ENCODE results near the gene PIP5K1C.
"Not testable (repeated sequence)": the region's sequence is repeated elsewhere in the genome, so short reads cannot be mapped to it uniquely, and the experiment has no call there.

Gene PIP5K1C

GRCh38 chr19:3673506-3674439 lies 26.5 kb downstream of the PIP5K1C start:
- DNase-seq (ENCODE audit: low read depth in 2 of 2): no peak

GRCh38 chr19:3672993-3673392 lies 27.3 kb downstream of the PIP5K1C start:
- no peak for DNase-seq (ENCODE audit: low read depth in 2 of 2)

DNA sequence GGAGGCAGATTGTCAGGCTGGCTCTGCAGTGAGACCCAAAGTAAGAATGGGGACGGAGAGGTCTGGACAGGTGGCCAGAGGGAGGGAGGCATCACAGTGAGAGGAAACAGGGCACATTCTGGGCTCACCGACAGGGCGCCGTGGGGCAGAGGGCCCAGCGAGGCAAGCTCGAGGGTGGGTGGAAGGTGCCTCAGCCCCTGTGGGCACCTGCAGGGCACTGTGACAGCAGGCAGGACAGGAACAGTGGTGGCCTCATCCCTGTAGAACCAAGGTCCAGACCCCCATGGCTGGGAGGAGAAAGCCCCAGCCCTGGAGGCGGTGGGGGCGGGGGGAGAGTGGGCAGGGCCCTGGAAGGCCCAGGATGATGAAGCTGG lies 27.7 kb downstream of the PIP5K1C start:
- DNase-seq (ENCODE audit: low read depth in 2 of 2): no peak

- DNase-seq (ENCODE audit: low read depth in 2 of 2): peak; percentile 42 to 65
Observed at GRCh38 chr19:3671680-3672574, 28.3 kb downstream of the PIP5K1C start.

DNA sequence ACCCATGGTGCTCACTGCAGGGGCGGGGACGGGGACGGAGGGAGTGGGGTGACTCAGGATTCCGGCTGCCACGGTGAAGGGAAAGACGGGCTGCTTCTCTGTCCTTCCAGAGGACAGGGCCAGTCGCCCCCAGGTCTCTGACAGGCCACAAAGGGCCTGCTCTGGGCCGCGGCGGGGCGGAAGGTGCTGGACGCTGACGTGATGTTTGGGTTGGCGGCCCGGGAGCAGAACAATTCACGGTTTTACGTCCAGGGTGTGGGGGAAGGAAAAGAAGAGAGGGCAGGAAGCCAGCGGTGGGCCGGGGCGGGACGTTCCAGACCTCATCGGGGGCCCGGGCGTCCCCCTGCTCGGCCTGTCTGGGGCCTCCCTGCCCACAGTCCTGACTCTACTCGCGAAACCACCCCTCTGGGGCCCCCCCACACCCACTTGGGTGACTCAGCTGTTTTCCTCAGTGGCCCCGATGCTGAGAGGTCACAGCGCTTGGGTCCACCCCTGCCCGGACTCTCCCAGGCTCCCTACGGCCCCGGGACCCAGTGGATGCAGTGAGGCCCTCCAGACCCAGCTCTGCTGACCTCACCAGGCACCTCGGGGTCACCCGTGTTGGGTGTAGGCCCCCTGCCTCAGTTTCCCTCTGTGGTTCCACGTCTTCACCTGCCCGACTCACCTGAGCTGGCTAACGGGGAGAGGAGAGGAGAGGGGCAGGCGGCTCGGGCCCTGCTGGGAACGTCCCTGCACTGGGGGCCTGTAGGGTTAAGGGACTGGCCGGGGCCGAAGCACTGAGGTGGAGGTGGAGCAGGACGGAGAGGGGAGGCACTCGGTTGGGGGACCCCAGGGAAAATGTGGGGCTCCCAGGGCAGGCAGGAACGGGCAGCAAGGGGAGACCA lies 29.2 kb downstream of the PIP5K1C start:
- peak; percentile 72 to 85 for DNase-seq (ENCODE audit: low read depth in 2 of 2)

- no peak for DNase-seq (ENCODE audit: low read depth in 2 of 2)
Observed at GRCh38 chr19:3669947-3670795, 30.1 kb downstream of the PIP5K1C start.

DNA sequence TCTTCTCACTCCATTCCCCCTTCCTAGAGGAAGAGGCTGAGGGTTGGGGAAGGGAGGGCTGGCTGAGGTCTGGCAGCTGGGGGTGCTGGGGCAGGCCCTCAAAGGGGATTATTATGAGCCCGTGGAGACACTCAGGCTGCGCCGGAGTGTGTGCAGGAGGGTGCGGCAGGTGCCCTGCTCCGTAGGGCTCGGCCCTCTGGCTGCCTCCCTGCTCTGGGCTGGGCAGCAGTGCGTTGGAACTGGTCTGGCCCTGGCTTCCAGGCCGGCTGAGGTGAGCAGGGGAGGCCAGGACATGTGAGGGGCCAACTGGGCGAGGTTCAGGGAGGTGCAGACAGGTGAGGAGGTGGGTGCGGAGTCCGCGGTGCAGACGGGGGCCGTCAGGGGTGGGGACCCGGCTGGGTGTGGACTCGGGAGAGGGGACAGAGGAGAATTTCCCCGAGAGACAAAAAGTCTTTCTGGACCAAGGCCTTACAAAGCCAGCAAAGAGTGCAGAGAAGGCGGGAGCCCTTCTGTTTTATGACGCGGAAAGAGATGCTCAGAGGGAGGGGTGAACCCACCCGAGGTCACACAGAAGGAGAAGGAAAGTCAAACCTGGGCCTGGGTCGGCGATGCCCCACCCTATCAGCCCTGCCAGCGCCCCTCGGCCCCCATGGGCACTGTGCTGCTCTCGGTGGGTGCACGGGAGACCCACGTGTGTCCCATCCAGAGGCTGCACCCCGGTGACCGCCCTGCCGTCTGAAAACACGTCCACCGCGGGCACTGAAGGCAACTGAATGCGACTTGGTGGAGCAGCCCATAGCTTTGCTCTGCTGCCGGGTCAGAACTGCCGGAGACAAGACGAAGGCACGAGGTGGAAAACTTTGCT lies 31.0 kb downstream of the PIP5K1C start:
- DNase-seq (ENCODE audit: low read depth in 2 of 2): no peak

DNA sequence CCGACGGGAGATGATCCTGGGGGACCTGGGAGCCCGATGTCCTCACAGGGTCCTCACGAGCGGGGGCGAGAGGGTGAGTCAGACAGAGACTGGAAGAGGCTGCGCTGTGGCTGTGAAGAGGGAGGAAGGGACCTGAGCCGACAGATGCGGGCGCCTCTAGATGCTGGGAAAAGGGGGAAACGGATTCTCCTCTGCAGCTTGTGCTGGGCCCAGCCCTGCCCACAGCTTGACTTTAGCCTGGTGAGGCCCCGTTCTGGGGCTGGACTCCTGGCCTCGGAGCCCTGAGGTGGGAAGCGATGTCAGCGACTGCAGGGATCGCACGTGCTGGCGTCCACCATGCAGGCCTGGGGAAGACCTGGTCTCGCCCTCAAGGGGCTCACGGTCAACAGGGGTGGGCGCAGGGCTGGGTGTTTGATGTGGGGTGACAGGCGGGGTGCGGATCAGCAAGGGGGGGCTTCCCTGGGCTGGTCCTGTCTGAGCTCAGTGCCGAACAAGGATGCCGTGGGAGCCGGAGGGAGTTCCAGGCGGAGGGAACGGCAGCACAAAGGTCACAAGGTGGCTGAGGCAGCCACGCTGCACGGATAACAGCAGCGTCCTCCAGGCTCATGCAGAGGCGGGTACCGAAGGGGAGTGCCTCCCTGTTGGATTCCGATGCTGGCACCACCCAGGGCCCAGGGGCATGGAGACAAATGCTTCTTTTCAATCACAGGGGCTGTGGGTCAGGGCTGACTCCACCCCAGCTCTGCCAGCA lies 31.8 kb downstream of the PIP5K1C start:
- DNase-seq (ENCODE audit: low read depth in 2 of 2): no peak

DNA sequence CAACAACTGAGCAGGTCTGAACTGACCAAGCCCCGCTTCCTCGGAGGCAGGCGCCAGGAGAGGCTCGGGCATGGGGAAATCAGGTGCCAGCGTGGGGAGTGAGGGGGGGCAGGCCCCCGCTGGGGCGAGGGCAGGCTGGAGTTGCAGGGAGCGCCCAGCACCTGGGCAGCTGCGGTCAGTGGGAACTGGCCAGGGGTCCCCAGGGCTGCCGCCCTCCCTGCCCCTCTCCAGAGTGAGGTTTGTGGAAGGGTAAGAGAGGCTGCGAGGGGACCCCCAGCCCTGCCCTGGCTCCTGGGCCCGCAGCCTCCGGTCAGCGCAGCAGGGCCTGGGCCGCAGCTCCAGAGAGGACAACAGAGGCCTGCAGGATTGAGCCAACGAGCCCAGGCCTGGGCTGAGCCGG lies 32.5 kb downstream of the PIP5K1C start:
- no peak for DNase-seq (ENCODE audit: low read depth in 2 of 2)

DNA sequence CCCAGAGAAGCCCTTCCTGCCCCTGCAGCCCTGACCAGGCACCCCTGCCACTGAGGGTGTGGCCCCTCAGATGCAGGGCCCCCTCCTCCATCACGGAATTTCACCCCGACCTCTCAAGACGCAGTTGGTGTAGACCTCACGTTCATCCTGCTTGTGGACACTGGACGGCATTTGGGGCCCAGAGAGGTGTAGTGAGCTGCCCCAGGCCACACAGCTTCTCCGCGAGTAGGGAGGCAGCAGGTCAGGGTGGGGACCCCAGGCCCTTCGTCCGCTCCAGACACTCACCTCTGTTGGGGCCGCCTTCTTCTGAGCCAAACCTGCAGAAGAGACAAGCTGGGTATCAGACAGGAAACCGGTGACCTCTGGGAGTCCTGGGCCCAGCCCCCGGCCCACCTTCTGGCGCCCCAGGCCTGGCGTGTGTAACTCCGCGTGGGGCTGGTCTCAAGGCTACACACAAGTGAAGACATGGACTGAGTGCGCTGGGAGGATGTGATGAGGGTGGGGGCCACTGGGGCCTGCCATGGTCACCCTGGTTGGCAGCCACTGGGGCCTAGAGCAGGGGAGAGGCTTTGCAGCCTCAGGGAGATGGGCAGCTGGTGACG lies 33.1 kb downstream of the PIP5K1C start:
- no peak for DNase-seq (ENCODE audit: low read depth in 2 of 2)

DNA sequence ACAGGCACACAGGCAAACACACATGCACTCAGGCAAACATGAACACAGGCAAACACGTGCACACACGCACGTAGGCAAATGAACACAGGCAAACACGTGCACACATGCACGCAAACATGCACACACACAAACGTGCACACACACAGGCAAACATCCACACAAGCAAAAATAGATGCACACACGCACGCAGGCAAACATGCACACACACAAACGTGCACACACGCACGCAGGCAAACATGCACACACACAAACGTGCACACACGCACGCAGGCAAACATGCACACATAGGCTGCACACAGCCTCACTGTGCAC lies 33.8 kb downstream of the PIP5K1C start:
- not testable (repeated sequence) for DNase-seq (ENCODE audit: low read depth in 2 of 2)

GRCh38 chr19:3665681-3666544 lies 34.4 kb downstream of the PIP5K1C start:
- DNase-seq (ENCODE audit: low read depth in 2 of 2): peak; percentile 46 to 47

DNA sequence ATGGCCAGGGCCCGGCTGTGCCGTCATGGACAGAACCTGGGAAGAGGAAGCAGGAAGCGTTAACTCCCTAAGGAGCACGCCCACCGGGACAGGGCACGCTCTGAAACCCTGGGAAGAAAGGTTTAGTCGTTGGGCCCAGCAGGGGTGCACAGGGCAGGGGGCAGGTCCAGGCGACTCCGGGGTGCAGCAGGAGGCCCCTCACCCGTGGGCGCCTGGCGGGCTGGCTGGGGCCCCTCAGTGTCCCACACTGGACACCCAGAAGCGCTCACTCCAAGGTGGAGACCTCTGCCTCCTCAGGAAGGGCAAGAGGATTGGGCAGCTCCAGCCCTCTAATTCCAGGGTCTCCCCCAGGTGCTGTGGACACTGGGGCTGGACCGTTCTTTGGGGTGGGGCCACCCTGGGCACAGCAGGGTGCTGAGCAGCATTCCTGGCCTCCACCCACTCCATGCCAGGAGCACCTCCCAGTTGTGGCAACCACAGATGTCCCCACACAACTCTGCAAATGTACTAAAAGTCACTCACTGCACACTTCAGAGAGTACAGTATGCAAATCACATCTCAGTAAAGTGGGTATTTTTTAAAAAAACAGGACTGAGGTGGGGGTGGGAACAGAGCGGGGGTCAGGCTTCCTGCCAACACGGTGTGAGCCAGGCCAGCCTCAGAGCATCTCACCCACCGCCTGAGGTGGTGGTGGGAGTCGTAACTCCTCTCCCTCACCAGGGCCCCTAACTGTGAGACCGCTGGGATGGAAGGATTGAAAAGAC lies 35.2 kb downstream of the PIP5K1C start:
- DNase-seq (ENCODE audit: low read depth in 2 of 2): no peak

DNA sequence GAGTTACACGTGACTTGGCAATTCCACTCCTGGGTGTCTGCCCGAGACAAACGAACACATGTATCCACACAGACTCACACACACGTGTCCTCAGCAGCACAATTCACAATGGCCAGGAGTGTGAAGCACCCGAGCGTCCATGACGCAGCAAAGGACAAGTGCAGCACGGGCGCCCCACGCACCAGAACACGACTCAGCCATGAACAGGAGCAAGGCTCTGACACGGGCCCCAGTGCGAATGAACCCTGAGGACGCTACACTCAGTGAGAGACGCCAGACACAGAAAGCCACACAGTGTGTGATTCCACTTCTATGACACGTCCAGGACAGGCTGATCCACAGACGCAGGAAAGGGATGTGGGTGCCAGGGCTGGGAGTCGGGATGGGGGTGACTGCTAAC lies 36.4 kb downstream of the PIP5K1C start:
- DNase-seq (ENCODE audit: low read depth in 2 of 2): no peak

GRCh38 chr19:3661284-3662238 lies 38.7 kb downstream of the PIP5K1C start:
- no peak for DNase-seq (ENCODE audit: low read depth in 2 of 2)
